Neural crest cell (in vitro differentiated cells): ENCODE results near the gene ADAMTS18. TPM values are rescaled to one million over a fixed set of nuclear protein-coding genes. Genes with fewer than 3 reads are reported as not detected.

ENCODE experiments used
- DNase-seq: peaks from one replicate; pipeline ENCODE4 v3.0.0; 2021; ENCODE audit warnings: low read depth, mixed read lengths, low spot score
- H3K27ac Mint-ChIP-seq: one replicate; pipeline ENCODE4 v1.8.0; 2021; ENCODE audit warnings: mild to moderate bottlenecking, mixed read lengths; ENCODE audit not compliant: unreplicated experiment
- H3K27me3 Mint-ChIP-seq: 2 replicates; pipeline ENCODE4 v1.8.0; 2021; ENCODE audit warnings: low read depth, mild to moderate bottlenecking, mixed read lengths
- H3K36me3 Mint-ChIP-seq: 2 replicates; pipeline ENCODE4 v1.8.0; 2021; ENCODE audit warnings: low read depth, mild to moderate bottlenecking, mixed read lengths
- H3K4me1 Mint-ChIP-seq: 2 replicates; pipeline ENCODE4 v1.8.0; 2021; ENCODE audit warnings: mixed read lengths
- H3K4me3 Mint-ChIP-seq: one replicate; pipeline ENCODE4 v1.8.0; 2021; ENCODE audit warnings: mild to moderate bottlenecking, mixed read lengths
- H3K9me3 Mint-ChIP-seq: 2 replicates; pipeline ENCODE4 v1.8.0; 2021; ENCODE audit warnings: mixed read lengths
- CTCF ChIP-seq: fragments of 200-600 bp; sonication (generic); conservative IDR thresholded peaks from 2 replicates; pipeline ENCODE4 v1.5.0; 2021; ENCODE audit warnings: antibody characterized with exemption, mild to moderate bottlenecking
- total RNA-seq: library from RNA; stranded (reverse); gene quantifications from 2 replicates; pipeline ENCODE4 v1.2.1, GENCODE V29; 2021

The ADAMTS18 gene
- total RNA-seq, 1 donor from 2014 or later, result 0.12 TPM

DNA sequence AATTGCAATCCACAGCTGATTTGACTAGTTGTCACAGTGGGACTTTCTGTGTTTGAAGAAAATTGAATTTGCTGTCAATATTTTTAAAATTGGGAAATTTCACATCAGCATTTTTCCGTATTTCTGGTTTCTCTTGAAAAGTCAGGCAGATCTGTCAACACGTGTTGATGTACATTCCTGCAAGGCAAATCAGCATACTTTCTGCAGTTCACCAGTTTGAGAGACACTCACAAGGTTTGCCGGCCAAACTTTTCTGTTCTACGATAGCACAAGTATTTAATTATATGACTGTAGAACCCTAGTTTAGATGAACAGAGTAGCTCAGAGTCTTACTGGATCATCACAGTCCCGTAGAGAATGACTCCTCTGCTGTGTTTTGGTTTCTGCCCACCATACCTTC is 102.0 kb downstream of the ADAMTS18 start:
- H3K4me1 Mint-ChIP-seq, result peaks cover 26% of the 10 kb centered on the region
- no peaks in the 10 kb centered on the region for H3K9me3 Mint-ChIP-seq
- H3K4me3 Mint-ChIP-seq, result no peak overlapping the region
- no peak overlapping the region for H3K27ac Mint-ChIP-seq
- no peaks in the 10 kb centered on the region for H3K27me3 Mint-ChIP-seq
- no peaks in the 10 kb centered on the region for H3K36me3 Mint-ChIP-seq
- DNase-seq, result no peak
- TF ChIP-seq CTCF, result no peak

DNA sequence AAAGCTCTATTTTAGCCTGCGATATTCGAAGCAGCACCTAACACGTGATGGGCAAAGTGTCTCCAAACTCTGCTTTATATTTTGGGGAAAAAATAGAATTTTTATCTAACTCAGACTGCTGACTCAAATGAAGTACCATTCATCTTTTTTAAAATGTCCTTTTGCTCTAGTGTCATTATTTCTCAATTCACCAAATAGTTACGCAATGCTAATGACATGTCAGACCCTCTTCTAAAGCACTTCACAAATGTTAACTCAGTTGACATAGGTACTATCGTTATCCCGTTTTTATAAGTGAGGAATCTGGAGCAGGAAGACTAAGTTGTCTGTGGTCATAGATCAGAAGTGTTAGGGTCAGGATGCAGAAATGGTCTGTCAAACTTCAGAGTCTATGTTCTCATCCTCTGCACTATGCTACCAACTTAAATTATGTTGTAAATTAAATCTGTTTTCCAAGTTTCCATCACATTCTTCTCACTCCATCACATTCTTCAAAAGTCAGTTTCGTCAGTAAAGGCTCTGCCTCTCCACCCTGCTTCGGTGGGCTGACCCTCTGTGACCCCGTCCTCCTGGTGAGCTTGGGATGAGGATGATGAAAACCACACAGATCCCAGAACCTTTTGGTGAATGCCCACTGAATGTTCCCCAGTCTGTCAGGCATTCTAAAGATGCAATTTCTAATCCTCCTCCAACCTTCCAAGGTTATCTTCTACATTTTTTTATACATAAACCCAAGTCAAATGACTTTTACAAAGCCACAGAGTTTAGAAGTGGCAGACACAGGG is 102.8 kb downstream of the ADAMTS18 start:
- no peak overlapping the region for H3K4me3 Mint-ChIP-seq
- peaks cover 24% of the 10 kb centered on the region for H3K4me1 Mint-ChIP-seq
- H3K27ac Mint-ChIP-seq, result no peak overlapping the region

DNA sequence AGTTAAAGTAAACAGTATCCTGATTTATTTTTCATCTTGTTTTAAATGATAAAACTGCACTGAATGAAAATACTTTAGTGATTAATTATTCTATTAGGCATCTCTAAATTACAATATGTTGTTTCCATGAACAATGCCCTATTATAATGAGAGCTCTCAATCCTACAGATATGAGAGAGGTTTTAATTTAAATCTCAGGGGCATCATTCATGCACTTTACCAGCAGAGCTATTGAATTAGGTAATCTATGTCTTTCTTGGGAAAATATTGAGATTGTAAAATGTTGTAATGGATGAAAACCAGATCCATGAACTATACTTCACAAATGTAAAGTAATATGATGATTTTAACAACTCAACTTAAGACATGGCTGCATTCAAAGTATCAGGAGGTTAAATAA is 103.8 kb downstream of the ADAMTS18 start:
- H3K4me1 Mint-ChIP-seq, result peaks cover 14% of the 10 kb centered on the region
- no peak for TF ChIP-seq CTCF
- no peak overlapping the region for H3K4me3 Mint-ChIP-seq
- H3K27ac Mint-ChIP-seq, result no peak overlapping the region
- DNase-seq, result no peak
- H3K36me3 Mint-ChIP-seq, result no peaks in the 10 kb centered on the region
- H3K27me3 Mint-ChIP-seq, result no peaks in the 10 kb centered on the region
- H3K9me3 Mint-ChIP-seq, result no peaks in the 10 kb centered on the region

More for the DNA sequence above, 102.8 kb downstream of the ADAMTS18 start:
- no peaks in the 10 kb centered on the region for H3K36me3 Mint-ChIP-seq
- no peak for TF ChIP-seq CTCF
- no peaks in the 10 kb centered on the region for H3K9me3 Mint-ChIP-seq
- H3K27me3 Mint-ChIP-seq, result no peaks in the 10 kb centered on the region
- DNase-seq, result no peak

DNA sequence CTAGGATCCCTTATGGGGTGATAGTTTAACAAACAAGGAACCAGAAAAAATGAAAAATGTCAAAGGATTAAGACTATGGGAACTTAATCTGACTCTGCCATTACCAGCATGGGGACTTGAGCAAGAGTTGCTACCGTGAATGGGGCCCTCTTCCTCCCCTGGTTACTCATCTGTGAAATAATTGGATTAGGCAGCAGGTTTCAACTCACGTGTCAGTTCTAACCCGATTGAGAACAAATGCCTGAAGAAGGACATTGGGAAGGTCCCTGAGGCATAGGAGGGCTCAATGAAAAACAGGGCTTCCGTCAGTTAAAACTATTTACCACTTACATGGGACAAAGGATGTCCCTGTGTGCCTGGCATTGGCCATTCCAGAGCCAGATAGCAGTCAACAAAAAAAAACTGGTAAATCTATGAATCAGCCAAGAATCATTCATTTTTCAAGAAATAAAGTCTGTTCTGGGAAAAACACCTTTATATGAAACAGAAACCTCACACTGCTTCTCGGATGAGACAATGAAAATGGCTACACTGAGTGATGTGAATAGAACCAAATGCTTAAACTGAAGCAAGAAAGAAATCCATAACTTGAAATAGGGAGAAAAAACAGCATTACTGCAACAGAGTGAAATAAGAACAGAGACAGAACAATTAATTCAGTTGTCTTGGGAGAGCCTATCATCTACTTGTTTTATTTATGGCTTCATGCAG is 104.3 kb downstream of the ADAMTS18 start:
- TF ChIP-seq CTCF, result no peak
- Mint-ChIP-seq H3K9me3 (no peaks in the 10 kb centered on the region), H3K27me3 (no peaks in the 10 kb centered on the region), H3K27ac (no peak overlapping the region), H3K4me3 (no peak overlapping the region), H3K4me1 (peaks cover 9% of the 10 kb centered on the region), H3K36me3 (no peaks in the 10 kb centered on the region)
- DNase-seq, result no peak

GRCh38 chr16:77328768-77329167 is 106.1 kb downstream of the ADAMTS18 start:
- Mint-ChIP-seq H3K36me3 (no peaks in the 10 kb centered on the region), H3K27me3 (no peaks in the 10 kb centered on the region), H3K9me3 (no peaks in the 10 kb centered on the region), H3K27ac (no peak overlapping the region), H3K4me3 (no peak overlapping the region), H3K4me1 (peaks cover 9% of the 10 kb centered on the region)
- no peak for DNase-seq
- TF ChIP-seq CTCF, result no peak
